Ovary (tissue), 9 donors: ENCODE results near the gene ATP2B2. TPM values are rescaled to one million over a fixed set of nuclear protein-coding genes. Genes with fewer than 3 reads are reported as not detected.

Source experiments
- DNase-seq, 5 donors: peaks; one replicate each; pipeline ENCODE4 v3.0.0-alpha.2; 2019 to 2020
- H3K27ac ChIP-seq, 2 donors: fragments of 200-600 bp; one replicate each; pipeline versions ENCODE4 v1.5.1 to v1.8.0; 2019 to 2022
- H3K27me3 ChIP-seq: fragments of 200-600 bp; one replicate; pipeline ENCODE4 v1.8.0; 2022
- H3K36me3 ChIP-seq: fragments of 200-600 bp; sonication (generic); one replicate; pipeline ENCODE4 v1.5.1; 2019
- H3K4me1 ChIP-seq: one replicate; pipeline ENCODE4 v1.8.1; 2013; ENCODE audit warnings: mild to moderate bottlenecking, moderate library complexity; ENCODE audit not compliant: insufficient read depth
- H3K4me3 ChIP-seq: fragments of 200-600 bp; sonication (generic); one replicate; pipeline ENCODE4 v1.5.1; 2017
- H3K9me3 ChIP-seq, 2 donors: fragments of 200-600 bp in 1 of 2; sonication (generic) in 1 of 2; one replicate each; pipeline versions ENCODE4 v1.5.1 to v1.8.1; 2013 to 2019; ENCODE audit warnings: mild to moderate bottlenecking in 1 of 2, moderate library complexity in 1 of 2
- EP300 ChIP-seq: sonication (generic); formaldehyde crosslinking; IDR thresholded peaks from one replicate; pipeline ENCODE4 v1.6.1; 2017; ENCODE audit warnings: antibody characterized with exemption
- POLR2A ChIP-seq: fragments of 450-650 bp; IDR thresholded peaks from one replicate; pipeline ENCODE4 v1.6.1; 2017; ENCODE audit warnings: antibody characterized with exemption, mild to moderate bottlenecking, moderate library complexity
- WGBS, 3 donors: extraction: QIAGEN DNeasy Blood & Tissue Kit in 1 of 3; methylation state at CpG; one replicate each; pipeline versions ENCODE4 v1.1.5 to v1.1.7; 2013 to 2017; 5-methylcytosine and 5-hydroxymethylcytosine counted together
- intact Hi-C, 4 donors: fragments of 100-400 bp; cut with DNase I; formaldehyde crosslinking; loops; one replicate each; pipeline versions ENCODE4 v1.11.0 to v1.15.1; 2022 to 2023
- polyA plus RNA-seq, 2 donors: library from polyadenylated mRNA; stranded (reverse); fragments of 200-250 nt in 1 of 2; fragments of 350-450 nt in 1 of 2; fragmentation: Illumina TruSeq in 1 of 2; extraction: RNeasy Lipid Tissue Mini Kit (QIAGEN cat#74804) in 1 of 2; gene quantifications; one replicate each; pipeline ENCODE4 v1.2.3, GENCODE V29; 2013 to 2014
- total RNA-seq, 7 donors: library from RNA; depleted of rRNA in 2 of 7; stranded (reverse); fragments of >200 nt in 2 of 7; fragmentation: NEBNext Ultra II Directional in 3 of 7; extraction: Animal tissue kit (Norgen Biotek cat#: 25700) in 3 of 7; gene quantifications; one replicate each; pipeline versions ENCODE4 v1.1.0 to v1.2.4, GENCODE V29; 2016 to 2023
- TF ChIP-seq, protein P1 (sequence below), 3 donors: fragments of 450-650 bp in 2 of 3; fragments of 200-600 bp in 1 of 3; IDR thresholded peaks; one replicate each; pipeline versions ENCODE4 v1.5.1 to v1.8.0; 2016 to 2022; ENCODE audit warnings: antibody characterized with exemption in 3 of 3, mild to moderate bottlenecking in 1 of 3
- donor health status: DM: no; HTN: no; CAD: no; lungs with moderate emphysema.
- donor health status: DM: no; HTN: no; CAD: no.
- donor health status: Bipolar disorder and iron deficiency.
- donor health status: DM: yes; HTN: yes; CAD: no.
- donor health status: DM: no; HTN: no; CAD: no.
- donor health status: DM: yes; HTN: yes; CAD: no.

ATP2B2 gene
- total and polyA plus RNA-seq, 9 donors: 0.05 to 11.6 (median 0.52) TPM; not detected in 2

DNA sequence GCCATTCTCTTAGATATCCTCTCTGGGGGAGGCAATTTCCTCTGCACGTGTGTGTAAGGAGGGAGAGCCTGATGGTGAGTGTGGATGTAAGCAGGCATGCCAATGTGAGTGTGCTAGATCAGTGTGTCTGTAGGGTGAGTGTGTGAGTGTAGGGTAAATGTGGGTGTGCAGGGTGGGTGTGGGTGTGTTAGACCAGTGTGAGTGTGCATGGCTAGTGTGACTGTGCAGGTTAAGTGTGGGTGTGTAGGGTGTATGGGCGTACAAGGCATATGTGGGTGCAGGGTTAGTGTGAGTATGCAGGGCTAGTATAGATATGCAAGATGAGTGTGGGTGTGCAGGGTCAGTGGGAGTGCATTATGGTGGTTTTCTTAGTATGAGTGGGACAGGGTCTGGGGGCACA, 48.4 kb downstream of the ATP2B2 start:
- no peak for DNase-seq
- no peaks in the 10 kb centered on the region for H3K27me3 ChIP-seq
- no peaks in the 10 kb centered on the region for H3K36me3 ChIP-seq
- TF ChIP-seq POLR2A (no peak), EP300 (no peak)
- TF ChIP-seq, protein P1, sequence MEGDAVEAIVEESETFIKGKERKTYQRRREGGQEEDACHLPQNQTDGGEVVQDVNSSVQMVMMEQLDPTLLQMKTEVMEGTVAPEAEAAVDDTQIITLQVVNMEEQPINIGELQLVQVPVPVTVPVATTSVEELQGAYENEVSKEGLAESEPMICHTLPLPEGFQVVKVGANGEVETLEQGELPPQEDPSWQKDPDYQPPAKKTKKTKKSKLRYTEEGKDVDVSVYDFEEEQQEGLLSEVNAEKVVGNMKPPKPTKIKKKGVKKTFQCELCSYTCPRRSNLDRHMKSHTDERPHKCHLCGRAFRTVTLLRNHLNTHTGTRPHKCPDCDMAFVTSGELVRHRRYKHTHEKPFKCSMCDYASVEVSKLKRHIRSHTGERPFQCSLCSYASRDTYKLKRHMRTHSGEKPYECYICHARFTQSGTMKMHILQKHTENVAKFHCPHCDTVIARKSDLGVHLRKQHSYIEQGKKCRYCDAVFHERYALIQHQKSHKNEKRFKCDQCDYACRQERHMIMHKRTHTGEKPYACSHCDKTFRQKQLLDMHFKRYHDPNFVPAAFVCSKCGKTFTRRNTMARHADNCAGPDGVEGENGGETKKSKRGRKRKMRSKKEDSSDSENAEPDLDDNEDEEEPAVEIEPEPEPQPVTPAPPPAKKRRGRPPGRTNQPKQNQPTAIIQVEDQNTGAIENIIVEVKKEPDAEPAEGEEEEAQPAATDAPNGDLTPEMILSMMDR (IDR thresholded peaks at IDR 0.05): no peak
- intact Hi-C loops: no loop called here
- no peaks in the 10 kb centered on the region for H3K4me1 ChIP-seq
- WGBS, 3 donors: 52 to 54% (median 53%) methylated on average over 2 of the region's 2 CpGs
- H3K27ac ChIP-seq: no peak overlapping the region
- no peak overlapping the region for H3K4me3 ChIP-seq
- no peaks in the 10 kb centered on the region for H3K9me3 ChIP-seq

DNA sequence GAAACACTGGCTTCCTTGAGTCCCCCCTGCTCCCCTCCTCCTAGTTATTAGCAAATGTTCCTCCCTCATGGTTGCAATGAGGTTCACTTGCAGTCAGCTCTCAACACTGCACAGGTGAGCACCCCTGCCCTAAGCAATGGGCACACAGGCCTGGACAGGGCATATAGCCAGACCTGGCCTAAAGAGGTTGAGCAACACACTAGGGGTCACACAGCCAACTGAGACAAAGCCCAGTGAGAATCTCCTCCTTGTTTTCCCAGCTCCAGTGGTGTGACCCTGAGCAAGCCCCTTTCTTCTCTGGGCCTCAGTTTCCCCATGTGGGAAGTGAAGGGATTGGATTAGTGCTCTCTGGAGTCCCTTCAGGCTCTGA, 49.9 kb downstream of the ATP2B2 start:
- intact Hi-C loops: no loop called here
- no peak for DNase-seq
- Histone ChIP-seq H3K27me3 (no peaks in the 10 kb centered on the region), H3K9me3 (no peaks in the 10 kb centered on the region), H3K4me3 (no peak overlapping the region), H3K36me3 (no peaks in the 10 kb centered on the region), H3K27ac (no peak overlapping the region), H3K4me1 (no peaks in the 10 kb centered on the region)
- TF ChIP-seq POLR2A (no peak), EP300 (no peak)
- TF ChIP-seq, protein P1 (IDR thresholded peaks at IDR 0.05): no peak

- Histone ChIP-seq H3K4me3 (no peak overlapping the region), H3K27me3 (no peaks in the 10 kb centered on the region), H3K4me1 (no peaks in the 10 kb centered on the region), H3K27ac (no peak overlapping the region), H3K9me3 (no peaks in the 10 kb centered on the region), H3K36me3 (no peaks in the 10 kb centered on the region)
- WGBS, 3 donors: 0% methylated on average over 1 of the region's 1 CpG
- no peak for DNase-seq
- no peak for TF ChIP-seq EP300
- TF ChIP-seq POLR2A: no peak
- TF ChIP-seq, protein P1 (IDR thresholded peaks at IDR 0.05): no peak
- intact Hi-C loops: no loop called here
These were observed 50.4 kb downstream of the ATP2B2 start for GRCh38 chr3:10454907-10455544.

GRCh38 chr3:10453431-10454163, 51.8 kb downstream of the ATP2B2 start:
- Histone ChIP-seq H3K27ac (no peak overlapping the region), H3K36me3 (no peaks in the 10 kb centered on the region), H3K27me3 (no peaks in the 10 kb centered on the region), H3K4me3 (no peak overlapping the region), H3K9me3 (no peaks in the 10 kb centered on the region), H3K4me1 (no peaks in the 10 kb centered on the region)
- TF ChIP-seq, protein P1 (IDR thresholded peaks at IDR 0.05): no peak
- TF ChIP-seq EP300 (no peak), POLR2A (no peak)
- WGBS, 3 donors: 52 to 67% (median 55%) methylated on average over 7 of the region's 7 CpGs
- intact Hi-C loops: no loop called here
- no peak for DNase-seq
